ENCODE measurements around the gene TRABD2B.

The TRABD2B gene

GRCh38 chr1:47722909-47723580, 274.1 kb downstream of the TRABD2B start:
- TF ChIP-seq CTCF (IDR thresholded peaks at IDR 0.05; ENCODE audit: control insufficient read depth, extremely low read depth, insufficient read depth) = no peak
- no peak overlapping the region for H3K4me3 ChIP-seq (ENCODE audit: low read depth, low read length)
- no peak for DNase-seq (ENCODE audit: low read depth)

DNA sequence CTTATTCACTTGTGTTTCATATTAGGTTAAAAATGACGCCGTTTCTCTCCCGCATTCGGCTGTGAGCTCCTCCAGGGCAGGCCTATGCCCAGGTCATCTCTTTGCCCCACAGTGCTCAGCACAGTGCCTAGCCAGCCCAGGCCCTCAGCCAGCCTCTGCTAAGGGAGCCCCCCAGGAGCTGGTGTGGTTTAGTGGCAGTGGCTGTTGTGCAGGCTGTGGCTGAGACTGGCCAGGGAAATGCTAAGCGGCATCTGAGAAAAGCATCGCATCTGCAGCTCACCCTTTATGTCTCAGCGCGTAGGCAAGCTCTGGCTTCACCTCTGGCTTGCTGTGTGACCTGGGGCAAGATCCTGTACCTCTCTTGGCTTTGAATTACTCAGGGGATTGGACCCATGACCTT, 275.1 kb downstream of the TRABD2B start:
- DNase-seq (ENCODE audit: low read depth) = no peak
- no peak for TF ChIP-seq CTCF (IDR thresholded peaks at IDR 0.05; ENCODE audit: control insufficient read depth, extremely low read depth, insufficient read depth)
- no peak overlapping the region for H3K4me3 ChIP-seq (ENCODE audit: low read depth, low read length)

GRCh38 chr1:47720111-47720510, 277.1 kb downstream of the TRABD2B start:
- no peak for DNase-seq (ENCODE audit: low read depth)
- no peak for TF ChIP-seq CTCF (IDR thresholded peaks at IDR 0.05; ENCODE audit: control insufficient read depth, extremely low read depth, insufficient read depth)
- no peak overlapping the region for H3K4me3 ChIP-seq (ENCODE audit: low read depth, low read length)

DNA sequence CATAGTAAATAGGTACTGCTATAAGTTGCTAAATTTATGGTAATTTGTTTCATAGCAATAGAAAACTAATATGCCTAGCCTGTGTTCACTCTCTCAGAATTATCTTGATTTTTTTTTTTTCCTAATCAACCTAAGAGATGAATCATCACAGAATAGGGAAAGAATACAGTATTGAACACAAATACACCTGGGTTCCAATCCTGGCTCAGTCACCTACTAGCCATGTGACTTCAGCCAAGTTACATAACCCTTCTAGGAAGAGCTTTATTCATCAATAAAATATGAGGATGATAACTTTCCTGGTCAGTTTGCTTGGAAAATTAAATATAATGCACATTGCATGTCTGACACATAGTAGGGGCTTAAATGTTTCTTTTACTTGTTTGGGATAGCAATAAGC, 279.8 kb downstream of the TRABD2B start:
- H3K4me3 ChIP-seq (ENCODE audit: low read depth, low read length) = no peak overlapping the region
- no peak for DNase-seq (ENCODE audit: low read depth)
- no peak for TF ChIP-seq CTCF (IDR thresholded peaks at IDR 0.05; ENCODE audit: control insufficient read depth, extremely low read depth, insufficient read depth)

- no peak for TF ChIP-seq CTCF (IDR thresholded peaks at IDR 0.05; ENCODE audit: control insufficient read depth, extremely low read depth, insufficient read depth)
- no peak overlapping the region for H3K4me3 ChIP-seq (ENCODE audit: low read depth, low read length)
- no peak for DNase-seq (ENCODE audit: low read depth)
These were observed 283.0 kb downstream of the TRABD2B start for GRCh38 chr1:47713975-47714767.

- TF ChIP-seq CTCF (IDR thresholded peaks at IDR 0.05; ENCODE audit: control insufficient read depth, extremely low read depth, insufficient read depth) = no peak
- no peak for DNase-seq (ENCODE audit: low read depth)
These were observed 283.7 kb downstream of the TRABD2B start for GRCh38 chr1:47713333-47713953.

More at GRCh38 chr1:47713333-47713953, 283.7 kb downstream of the TRABD2B start:
- H3K4me3 ChIP-seq (ENCODE audit: low read depth, low read length) = no peak overlapping the region
